ENCODE data around the gene BRI3BP.
"Not testable (repeated sequence)": the region's sequence is repeated elsewhere in the genome, so short reads cannot be mapped to it uniquely, and the experiment has no call there.

The BRI3BP gene

GRCh38 chr12:125070112-125070511 lies 76.7 kb downstream of the BRI3BP start:
- DNase-seq = no peak

- DNase-seq = no peak
Observed at GRCh38 chr12:125070661-125071390, 77.4 kb downstream of the BRI3BP start.

GRCh38 chr12:125071456-125071855 lies 78.0 kb downstream of the BRI3BP start:
- DNase-seq = no peak

- no peak for DNase-seq
Observed at GRCh38 chr12:125072496-125072895, 79.1 kb downstream of the BRI3BP start.

- not testable (repeated sequence) for DNase-seq
Observed at GRCh38 chr12:125074294-125074693, 80.8 kb downstream of the BRI3BP start.

- no peak for DNase-seq
Observed at GRCh38 chr12:125076103-125076502, 82.7 kb downstream of the BRI3BP start.

GRCh38 chr12:125079084-125079483 lies 85.6 kb downstream of the BRI3BP start:
- DNase-seq = no peak

GRCh38 chr12:125079648-125080645 lies 86.5 kb downstream of the BRI3BP start:
- no peak for DNase-seq
